ENCODE results near the gene EGLN3.

- TF ChIP-seq EP300 (IDR thresholded peaks at IDR 0.05; ENCODE audit: low read depth) (no peak), CTCF (IDR thresholded peaks at IDR 0.05) (no peak), POLR2A (IDR thresholded peaks at IDR 0.05) (no peak)
These were observed 43.9 kb downstream of the EGLN3 start for GRCh38 chr14:33906968-33907367.

Measured in transverse colon (tissue), 3 donors.